ENCODE measurements around the gene PAPLN.
"Not testable (repeated sequence)": the region's sequence is repeated elsewhere in the genome, so short reads cannot be mapped to it uniquely, and the experiment has no call there.

PAPLN gene

GRCh38 chr14:73287071-73287470 is 49.8 kb downstream of the PAPLN start:
- H3K4me1 ChIP-seq (ENCODE audit: control insufficient read depth, insufficient read depth, low read length): peaks cover 7% of the 10 kb centered on the region; the same call in 1 of the 2 replicates
- peaks cover 3% of the 10 kb centered on the region; the same call in 1 of the 2 replicates for H3K36me3 ChIP-seq (ENCODE audit: control insufficient read depth, insufficient read depth, low read length)
- no peak overlapping the region for H3K4me3 ChIP-seq (ENCODE audit: low read length)
- no peak overlapping the region for H3K27ac ChIP-seq (ENCODE audit: low read length)
- no peak for DNase-seq (ENCODE audit: low read depth, low spot score)
- no CpG with 5 or more reads among the region's 5 CpGs for WGBS (ENCODE audit: insufficient coverage, insufficient read length)
- H3K9me3 ChIP-seq (ENCODE audit: control insufficient read depth, insufficient read depth, low read length): no peaks in the 10 kb centered on the region
- no peaks in the 10 kb centered on the region for H3K27me3 ChIP-seq (ENCODE audit: control insufficient read depth, insufficient read depth, low read length)

- Histone ChIP-seq H3K36me3 (ENCODE audit: control insufficient read depth, insufficient read depth, low read length) (no peaks in the 10 kb centered on the region; the same call in 1 of the 2 replicates), H3K4me3 (ENCODE audit: low read length) (no peak overlapping the region), H3K9me3 (ENCODE audit: control insufficient read depth, insufficient read depth, low read length) (no peaks in the 10 kb centered on the region), H3K4me1 (ENCODE audit: control insufficient read depth, insufficient read depth, low read length) (no peaks in the 10 kb centered on the region), H3K27me3 (ENCODE audit: control insufficient read depth, insufficient read depth, low read length) (no peaks in the 10 kb centered on the region), H3K27ac (ENCODE audit: low read length) (no peak overlapping the region)
- WGBS (ENCODE audit: insufficient coverage, insufficient read length): no CpG with 5 or more reads among the region's 3 CpGs
- DNase-seq (ENCODE audit: low read depth, low spot score): no peak
Observed at GRCh38 chr14:73289308-73289707, 52.0 kb downstream of the PAPLN start.

- Histone ChIP-seq H3K9me3 (ENCODE audit: control insufficient read depth, insufficient read depth, low read length) (no peaks in the 10 kb centered on the region), H3K4me1 (ENCODE audit: control insufficient read depth, insufficient read depth, low read length) (no peaks in the 10 kb centered on the region), H3K4me3 (ENCODE audit: low read length) (no peak overlapping the region), H3K27ac (ENCODE audit: low read length) (no peak overlapping the region), H3K36me3 (ENCODE audit: control insufficient read depth, insufficient read depth, low read length) (no peaks in the 10 kb centered on the region; the same call in 1 of the 2 replicates), H3K27me3 (ENCODE audit: control insufficient read depth, insufficient read depth, low read length) (no peaks in the 10 kb centered on the region)
- WGBS (ENCODE audit: insufficient coverage, insufficient read length): no CpG with 5 or more reads among the region's 3 CpGs
- DNase-seq (ENCODE audit: low read depth, low spot score): no peak
Observed at GRCh38 chr14:73289729-73290128, 52.4 kb downstream of the PAPLN start.

GRCh38 chr14:73290279-73290678 is 53.0 kb downstream of the PAPLN start:
- Histone ChIP-seq H3K4me3 (ENCODE audit: low read length) (no peak overlapping the region), H3K36me3 (ENCODE audit: control insufficient read depth, insufficient read depth, low read length) (no peaks in the 10 kb centered on the region; the same call in 1 of the 2 replicates)

GRCh38 chr14:73293782-73294781 is 56.8 kb downstream of the PAPLN start:
- no peaks in the 10 kb centered on the region; the same call in 1 of the 2 replicates for H3K36me3 ChIP-seq (ENCODE audit: control insufficient read depth, insufficient read depth, low read length)
- H3K27me3 ChIP-seq (ENCODE audit: control insufficient read depth, insufficient read depth, low read length): no peaks in the 10 kb centered on the region
- H3K27ac ChIP-seq (ENCODE audit: low read length): no peak overlapping the region
- WGBS (ENCODE audit: insufficient coverage, insufficient read length): no CpG with 5 or more reads among the region's 12 CpGs
- no peaks in the 10 kb centered on the region for H3K9me3 ChIP-seq (ENCODE audit: control insufficient read depth, insufficient read depth, low read length)
- no peaks in the 10 kb centered on the region for H3K4me1 ChIP-seq (ENCODE audit: control insufficient read depth, insufficient read depth, low read length)
- DNase-seq (ENCODE audit: low read depth, low spot score): no peak
- no peak overlapping the region for H3K4me3 ChIP-seq (ENCODE audit: low read length)

More at GRCh38 chr14:73290279-73290678, 53.0 kb downstream of the PAPLN start:
- H3K27ac ChIP-seq (ENCODE audit: low read length): no peak overlapping the region
- WGBS (ENCODE audit: insufficient coverage, insufficient read length): no CpG with 5 or more reads among the region's 4 CpGs
- no peaks in the 10 kb centered on the region for H3K27me3 ChIP-seq (ENCODE audit: control insufficient read depth, insufficient read depth, low read length)
- H3K4me1 ChIP-seq (ENCODE audit: control insufficient read depth, insufficient read depth, low read length): no peaks in the 10 kb centered on the region
- no peaks in the 10 kb centered on the region for H3K9me3 ChIP-seq (ENCODE audit: control insufficient read depth, insufficient read depth, low read length)
- no peak for DNase-seq (ENCODE audit: low read depth, low spot score)

GRCh38 chr14:73295198-73295796 is 58.0 kb downstream of the PAPLN start:
- H3K4me3 ChIP-seq (ENCODE audit: low read length): no peak overlapping the region
- H3K27ac ChIP-seq (ENCODE audit: low read length): no peak overlapping the region
- H3K9me3 ChIP-seq (ENCODE audit: control insufficient read depth, insufficient read depth, low read length): no peaks in the 10 kb centered on the region
- no peaks in the 10 kb centered on the region for H3K4me1 ChIP-seq (ENCODE audit: control insufficient read depth, insufficient read depth, low read length)
- no peaks in the 10 kb centered on the region for H3K27me3 ChIP-seq (ENCODE audit: control insufficient read depth, insufficient read depth, low read length)
- no peaks in the 10 kb centered on the region; the same call in 1 of the 2 replicates for H3K36me3 ChIP-seq (ENCODE audit: control insufficient read depth, insufficient read depth, low read length)
- no peak for DNase-seq (ENCODE audit: low read depth, low spot score)
- WGBS (ENCODE audit: insufficient coverage, insufficient read length): no CpG with 5 or more reads among the region's 1 CpG

GRCh38 chr14:73305499-73305898 is 68.2 kb downstream of the PAPLN start:
- DNase-seq (ENCODE audit: low read depth, low spot score): no peak
- H3K36me3 ChIP-seq (ENCODE audit: control insufficient read depth, insufficient read depth, low read length): no peaks in the 10 kb centered on the region
- H3K27ac ChIP-seq (ENCODE audit: low read length): no peak overlapping the region
- H3K4me3 ChIP-seq (ENCODE audit: low read length): no peak overlapping the region
- no peaks in the 10 kb centered on the region for H3K27me3 ChIP-seq (ENCODE audit: control insufficient read depth, insufficient read depth, low read length)
- no peaks in the 10 kb centered on the region; the same call in 1 of the 2 replicates for H3K9me3 ChIP-seq (ENCODE audit: control insufficient read depth, insufficient read depth, low read length)
- no peaks in the 10 kb centered on the region for H3K4me1 ChIP-seq (ENCODE audit: control insufficient read depth, insufficient read depth, low read length)
- whole genome bisulfite sequencing (ENCODE audit: insufficient coverage, insufficient read length): no CpG with 5 or more reads among the region's 3 CpGs

- H3K27me3 ChIP-seq (ENCODE audit: control insufficient read depth, insufficient read depth, low read length): no peaks in the 10 kb centered on the region
- H3K4me3 ChIP-seq (ENCODE audit: low read length): no peak overlapping the region
- WGBS (ENCODE audit: insufficient coverage, insufficient read length): no CpG with 5 or more reads among the region's 3 CpGs
- DNase-seq (ENCODE audit: low read depth, low spot score): no peak
- no peaks in the 10 kb centered on the region for H3K36me3 ChIP-seq (ENCODE audit: control insufficient read depth, insufficient read depth, low read length)
- H3K4me1 ChIP-seq (ENCODE audit: control insufficient read depth, insufficient read depth, low read length): no peaks in the 10 kb centered on the region
- no peaks in the 10 kb centered on the region; the same call in 1 of the 2 replicates for H3K9me3 ChIP-seq (ENCODE audit: control insufficient read depth, insufficient read depth, low read length)
- H3K27ac ChIP-seq (ENCODE audit: low read length): no peak overlapping the region
Observed at GRCh38 chr14:73307261-73307660, 70.0 kb downstream of the PAPLN start.

- not testable (repeated sequence) for H3K4me1 ChIP-seq (ENCODE audit: control insufficient read depth, insufficient read depth, low read length); H3K4me3 ChIP-seq (ENCODE audit: low read length); H3K27me3 ChIP-seq (ENCODE audit: control insufficient read depth, insufficient read depth, low read length); H3K27ac ChIP-seq (ENCODE audit: low read length); H3K36me3 ChIP-seq (ENCODE audit: control insufficient read depth, insufficient read depth, low read length); DNase-seq (ENCODE audit: low read depth, low spot score); H3K9me3 ChIP-seq (ENCODE audit: control insufficient read depth, insufficient read depth, low read length)
- no CpG with 5 or more reads among the region's 1 CpG for WGBS (ENCODE audit: insufficient coverage, insufficient read length)
Observed at GRCh38 chr14:73309207-73309606, 71.9 kb downstream of the PAPLN start.

GRCh38 chr14:73311708-73312030 is 74.4 kb downstream of the PAPLN start:
- H3K27me3 ChIP-seq (ENCODE audit: control insufficient read depth, insufficient read depth, low read length): no peaks in the 10 kb centered on the region
- WGBS (ENCODE audit: insufficient coverage, insufficient read length): no CpG with 5 or more reads among the region's 2 CpGs
- H3K36me3 ChIP-seq (ENCODE audit: control insufficient read depth, insufficient read depth, low read length): no peaks in the 10 kb centered on the region
- H3K4me3 ChIP-seq (ENCODE audit: low read length): no peak overlapping the region
- DNase-seq (ENCODE audit: low read depth, low spot score): no peak
- H3K9me3 ChIP-seq (ENCODE audit: control insufficient read depth, insufficient read depth, low read length): no peaks in the 10 kb centered on the region; the same call in 1 of the 2 replicates
- no peak overlapping the region for H3K27ac ChIP-seq (ENCODE audit: low read length)
- H3K4me1 ChIP-seq (ENCODE audit: control insufficient read depth, insufficient read depth, low read length): no peaks in the 10 kb centered on the region
